ENCODE data around the gene SCD.

DNA sequence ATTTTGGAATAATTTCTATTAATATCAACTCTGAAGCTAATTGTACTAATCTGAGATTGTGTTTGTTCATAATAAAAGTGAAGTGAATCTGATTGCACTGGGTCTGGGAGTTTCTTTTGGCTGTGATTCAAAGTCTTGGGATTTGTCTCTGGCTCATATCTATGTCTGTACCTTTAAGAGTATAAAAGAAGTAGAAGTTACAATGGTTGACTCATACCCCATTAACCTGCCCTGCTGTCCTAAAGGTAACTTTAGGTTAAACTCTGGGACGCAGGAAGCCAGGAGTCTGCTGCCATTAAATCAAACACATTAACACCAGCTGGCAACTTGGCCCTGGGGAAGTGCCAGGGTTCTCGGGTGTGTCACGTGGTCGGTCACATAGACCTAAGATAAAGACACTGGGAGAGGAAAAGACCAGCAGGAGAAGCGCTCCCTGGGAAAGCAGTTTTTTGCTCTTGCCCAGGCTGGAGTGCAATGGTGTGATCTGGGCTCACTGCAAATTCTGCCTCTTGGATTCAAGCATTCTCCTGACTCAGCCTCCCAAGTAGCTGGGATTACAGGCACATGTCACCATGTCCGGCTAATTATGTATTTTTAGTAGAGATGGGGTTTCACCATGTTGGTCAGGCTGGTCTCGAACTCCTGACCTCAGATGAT lies 17.8 kb downstream of the SCD start:
- TF ChIP-seq SIX5 (IDR thresholded peaks at IDR 0.05; ENCODE audit: low read depth, low read length, severe bottlenecking) (no peak), POLR2A (IDR thresholded peaks at IDR 0.05; ENCODE audit: low read depth, low read length) (no peak)
- TF ChIP-seq, protein P1, sequence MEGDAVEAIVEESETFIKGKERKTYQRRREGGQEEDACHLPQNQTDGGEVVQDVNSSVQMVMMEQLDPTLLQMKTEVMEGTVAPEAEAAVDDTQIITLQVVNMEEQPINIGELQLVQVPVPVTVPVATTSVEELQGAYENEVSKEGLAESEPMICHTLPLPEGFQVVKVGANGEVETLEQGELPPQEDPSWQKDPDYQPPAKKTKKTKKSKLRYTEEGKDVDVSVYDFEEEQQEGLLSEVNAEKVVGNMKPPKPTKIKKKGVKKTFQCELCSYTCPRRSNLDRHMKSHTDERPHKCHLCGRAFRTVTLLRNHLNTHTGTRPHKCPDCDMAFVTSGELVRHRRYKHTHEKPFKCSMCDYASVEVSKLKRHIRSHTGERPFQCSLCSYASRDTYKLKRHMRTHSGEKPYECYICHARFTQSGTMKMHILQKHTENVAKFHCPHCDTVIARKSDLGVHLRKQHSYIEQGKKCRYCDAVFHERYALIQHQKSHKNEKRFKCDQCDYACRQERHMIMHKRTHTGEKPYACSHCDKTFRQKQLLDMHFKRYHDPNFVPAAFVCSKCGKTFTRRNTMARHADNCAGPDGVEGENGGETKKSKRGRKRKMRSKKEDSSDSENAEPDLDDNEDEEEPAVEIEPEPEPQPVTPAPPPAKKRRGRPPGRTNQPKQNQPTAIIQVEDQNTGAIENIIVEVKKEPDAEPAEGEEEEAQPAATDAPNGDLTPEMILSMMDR (IDR thresholded peaks at IDR 0.05 in 2 of 3, conservative IDR thresholded peaks at IDR 0.05 in 1 of 3; ENCODE audit: control insufficient read depth in 2 of 3, extremely low read depth in 1 of 3, insufficient read depth in 1 of 3, low read depth in 3 of 3, low read length in 3 of 3), result no peak

Measured in GM12878 (cell line).